Mesendoderm (in vitro differentiated cells): ENCODE measurements around the gene LTBP4.

ENCODE experiments used
- DNase-seq: peaks from one replicate; pipeline ENCODE4 v3.0.0; 2013
- H2AK5ac ChIP-seq: 2 replicates; pipeline ENCODE4 v1.6.1; 2013; ENCODE audit warnings: low read length, inconsistent platforms
- H2BK120ac ChIP-seq: 2 replicates; pipeline ENCODE4 v1.6.1; 2013; ENCODE audit warnings: low read depth, mild to moderate bottlenecking, low read length, moderate library complexity, mixed read lengths
- H2BK15ac ChIP-seq: replicated peaks from 2 replicates; pipeline ENCODE4 v1.6.1; 2013; ENCODE audit warnings: low read depth, mild to moderate bottlenecking, moderate library complexity
- H2BK5ac ChIP-seq: 2 replicates; pipeline ENCODE4 v1.6.1; 2013; ENCODE audit warnings: low read length, inconsistent platforms
- H3K18ac ChIP-seq: 2 replicates; pipeline ENCODE4 v1.6.1; 2013; ENCODE audit warnings: mild to moderate bottlenecking, low read length, mixed read lengths
- H3K23ac ChIP-seq: one replicate; pipeline ENCODE4 v1.6.1; 2013; ENCODE audit warnings: low read length
- H3K27ac ChIP-seq: 2 replicates; pipeline ENCODE4 v1.5.1; 2013; ENCODE audit warnings: low read depth, mild to moderate bottlenecking, inconsistent platforms, low read length, moderate library complexity
- H3K27me3 ChIP-seq: 2 replicates; pipeline ENCODE4 v1.6.1; 2013; ENCODE audit warnings: low read length, control low read depth, mild to moderate bottlenecking, inconsistent platforms; ENCODE audit not compliant: insufficient read depth, poor library complexity
- H3K36me3 ChIP-seq: 2 replicates; pipeline ENCODE4 v1.6.1; 2013; ENCODE audit warnings: low read length, inconsistent platforms; ENCODE audit not compliant: control insufficient read depth, insufficient read depth
- H3K4ac ChIP-seq: one replicate; pipeline ENCODE4 v1.6.1; 2013; ENCODE audit warnings: low read depth, mild to moderate bottlenecking, low read length, moderate library complexity
- H3K4me1 ChIP-seq: 2 replicates; pipeline ENCODE4 v1.6.1; 2013; ENCODE audit warnings: low read depth, low read length, inconsistent platforms; ENCODE audit not compliant: control insufficient read depth
- H3K4me2 ChIP-seq: 2 replicates; pipeline ENCODE4 v1.6.1; 2013; ENCODE audit warnings: low read length
- H3K4me3 ChIP-seq: 2 replicates; pipeline ENCODE4 v1.5.1; 2013; ENCODE audit warnings: mild to moderate bottlenecking, low read length
- H3K56ac ChIP-seq: one replicate; pipeline ENCODE4 v1.6.1; 2013; ENCODE audit warnings: low read length
- H3K79me1 ChIP-seq: 2 replicates; pipeline ENCODE4 v1.6.1; 2013; ENCODE audit warnings: low read length, inconsistent platforms
- H3K79me2 ChIP-seq: 2 replicates; pipeline ENCODE4 v1.6.1; 2013; ENCODE audit warnings: mild to moderate bottlenecking, low read length; ENCODE audit not compliant: control insufficient read depth, insufficient read depth
- H3K9ac ChIP-seq: 2 replicates; pipeline ENCODE4 v1.6.1; 2013; ENCODE audit warnings: low read length, inconsistent platforms
- H4K5ac ChIP-seq: one replicate; pipeline ENCODE4 v1.6.1; 2013; ENCODE audit warnings: low read length
- H4K8ac ChIP-seq: one replicate; pipeline ENCODE4 v1.6.1; 2013; ENCODE audit warnings: low read depth, mild to moderate bottlenecking, control low read depth, low read length, moderate library complexity
- WGBS: extraction: QIAGEN DNeasy Blood & Tissue Kit; methylation state at CpG from one replicate; pipeline ENCODE4 v1.1.7; 2013; ENCODE audit warnings: low lambda C conversion rate, missing lambda C conversion rate; ENCODE audit not compliant: insufficient coverage; ENCODE audit errors: extremely low coverage; 5-methylcytosine and 5-hydroxymethylcytosine counted together

The LTBP4 gene

GRCh38 chr19:40613690-40614621 lies 12.8 kb downstream of the LTBP4 start:
- Histone ChIP-seq H3K4me2 (peak overlapping the region; percentile 94), H3K56ac (peak overlapping the region; percentile 99), H3K79me2 (no peaks in the 10 kb centered on the region), H3K4me1 (no peaks in the 10 kb centered on the region), H2BK15ac (no peak overlapping the region), H3K18ac (peak overlapping the region; percentile 61), H2BK120ac (no peak overlapping the region), H2BK5ac (peak overlapping the region; percentile 72), H4K8ac (no peak overlapping the region), H2AK5ac (no peak overlapping the region), H3K79me1 (peaks cover 1% of the 10 kb centered on the region), H3K27ac (peak overlapping the region; percentile 77), H3K23ac (peak overlapping the region; percentile 50), H3K27me3 (no peaks in the 10 kb centered on the region), H4K5ac (no peak overlapping the region), H3K4me3 (peak overlapping the region; percentile 92), H3K4ac (peak overlapping the region; percentile 58), H3K36me3 (no peaks in the 10 kb centered on the region), H3K9ac (peak overlapping the region; percentile 91)
- DNase-seq = peak; percentile 96
- no CpG with 5 or more reads among the region's 67 CpGs for WGBS

- no peak overlapping the region for H2BK120ac ChIP-seq
- H3K18ac ChIP-seq = peak overlapping the region; percentile 61
- H3K56ac ChIP-seq = peak overlapping the region; percentile 99
- H3K9ac ChIP-seq = peak overlapping the region; percentile 91
- H2BK15ac ChIP-seq = no peak overlapping the region
- H2AK5ac ChIP-seq = no peak overlapping the region
- peak; percentile 99 for DNase-seq
- no peak overlapping the region for H4K5ac ChIP-seq
- peaks cover 1% of the 10 kb centered on the region for H3K79me1 ChIP-seq
- H3K4me2 ChIP-seq = peak overlapping the region; percentile 94
- H3K27ac ChIP-seq = peak overlapping the region; percentile 89
- no CpG with 5 or more reads among the region's 27 CpGs for WGBS
- no peaks in the 10 kb centered on the region for H3K27me3 ChIP-seq
- peak overlapping the region; percentile 92 for H3K4me3 ChIP-seq
- no peaks in the 10 kb centered on the region for H3K79me2 ChIP-seq
- H3K4ac ChIP-seq = no peak overlapping the region
- peaks cover under 1% of the 10 kb centered on the region for H3K36me3 ChIP-seq
- H2BK5ac ChIP-seq = peak overlapping the region; percentile 1
- no peak overlapping the region for H4K8ac ChIP-seq
- no peak overlapping the region for H3K23ac ChIP-seq
- no peaks in the 10 kb centered on the region for H3K4me1 ChIP-seq
Measured at GRCh38 chr19:40614622-40615411, 13.6 kb downstream of the LTBP4 start.

GRCh38 chr19:40616178-40616577 lies 15.0 kb downstream of the LTBP4 start:
- H2AK5ac ChIP-seq = no peak overlapping the region
- H3K4me3 ChIP-seq = no peak overlapping the region
- H3K18ac ChIP-seq = no peak overlapping the region
- no peak overlapping the region for H4K8ac ChIP-seq
- H3K27me3 ChIP-seq = no peaks in the 10 kb centered on the region
- H2BK5ac ChIP-seq = no peak overlapping the region
- no peak overlapping the region for H2BK15ac ChIP-seq
- H3K27ac ChIP-seq = no peak overlapping the region
- H3K4ac ChIP-seq = no peak overlapping the region
- H3K79me2 ChIP-seq = no peaks in the 10 kb centered on the region
- H3K79me1 ChIP-seq = peaks cover 1% of the 10 kb centered on the region
- H3K36me3 ChIP-seq = peaks cover 2% of the 10 kb centered on the region
- no peak overlapping the region for H2BK120ac ChIP-seq
- WGBS = no CpG with 5 or more reads among the region's 5 CpGs
- H3K23ac ChIP-seq = no peak overlapping the region
- H3K4me2 ChIP-seq = no peak overlapping the region
- H3K56ac ChIP-seq = peak overlapping the region; percentile 34
- no peaks in the 10 kb centered on the region for H3K4me1 ChIP-seq
- H4K5ac ChIP-seq = no peak overlapping the region
- no peak for DNase-seq
- no peak overlapping the region for H3K9ac ChIP-seq

GRCh38 chr19:40616941-40617340 lies 15.8 kb downstream of the LTBP4 start:
- Histone ChIP-seq H3K4me3 (no peak overlapping the region), H3K27ac (no peak overlapping the region), H3K4me2 (no peak overlapping the region), H3K79me1 (peaks cover 1% of the 10 kb centered on the region), H3K4ac (no peak overlapping the region), H2AK5ac (no peak overlapping the region), H2BK15ac (no peak overlapping the region), H3K9ac (no peak overlapping the region), H3K27me3 (no peaks in the 10 kb centered on the region), H3K56ac (no peak overlapping the region), H3K36me3 (peaks cover 2% of the 10 kb centered on the region), H3K23ac (no peak overlapping the region), H3K4me1 (no peaks in the 10 kb centered on the region), H3K79me2 (no peaks in the 10 kb centered on the region), H4K5ac (no peak overlapping the region), H4K8ac (no peak overlapping the region), H3K18ac (no peak overlapping the region), H2BK5ac (no peak overlapping the region), H2BK120ac (no peak overlapping the region)
- WGBS = no CpG with 5 or more reads among the region's 17 CpGs
- no peak for DNase-seq

GRCh38 chr19:40617961-40618360 lies 16.8 kb downstream of the LTBP4 start:
- no peaks in the 10 kb centered on the region for H3K27me3 ChIP-seq
- H2BK15ac ChIP-seq = no peak overlapping the region
- WGBS = no CpG with 5 or more reads among the region's 4 CpGs
- peaks cover 1% of the 10 kb centered on the region for H3K79me1 ChIP-seq
- no peak overlapping the region for H3K56ac ChIP-seq
- H3K4me1 ChIP-seq = peaks cover 4% of the 10 kb centered on the region
- H2AK5ac ChIP-seq = no peak overlapping the region
- no peak overlapping the region for H3K4me2 ChIP-seq
- H3K4ac ChIP-seq = no peak overlapping the region
- H4K5ac ChIP-seq = no peak overlapping the region
- no peak overlapping the region for H3K9ac ChIP-seq
- no peak overlapping the region for H3K4me3 ChIP-seq
- no peaks in the 10 kb centered on the region for H3K79me2 ChIP-seq
- H3K23ac ChIP-seq = no peak overlapping the region
- H2BK120ac ChIP-seq = no peak overlapping the region
- no peak overlapping the region for H2BK5ac ChIP-seq
- no peak overlapping the region for H3K18ac ChIP-seq
- no peak overlapping the region for H4K8ac ChIP-seq
- H3K36me3 ChIP-seq = peaks cover 2% of the 10 kb centered on the region
- no peak overlapping the region for H3K27ac ChIP-seq
- no peak for DNase-seq
